Dermis blood vessel endothelial cell (primary cell): Measurements from ENCODE around the gene SLC31A1. TPM values are rescaled to one million over a fixed set of nuclear protein-coding genes. Genes with fewer than 3 reads are reported as not detected.

Experiments
- DNase-seq: peaks from one replicate; pipeline ENCODE4 v3.0.0; 2010
- total RNA-seq: library from RNA; depleted of rRNA; stranded (reverse); fragments of >200 nt; gene quantifications from 2 replicates; pipeline ENCODE4 v1.2.3, GENCODE V29; 2014

The SLC31A1 gene
- total RNA-seq, 1 donor from 2014 or later: 13.4 TPM

DNA sequence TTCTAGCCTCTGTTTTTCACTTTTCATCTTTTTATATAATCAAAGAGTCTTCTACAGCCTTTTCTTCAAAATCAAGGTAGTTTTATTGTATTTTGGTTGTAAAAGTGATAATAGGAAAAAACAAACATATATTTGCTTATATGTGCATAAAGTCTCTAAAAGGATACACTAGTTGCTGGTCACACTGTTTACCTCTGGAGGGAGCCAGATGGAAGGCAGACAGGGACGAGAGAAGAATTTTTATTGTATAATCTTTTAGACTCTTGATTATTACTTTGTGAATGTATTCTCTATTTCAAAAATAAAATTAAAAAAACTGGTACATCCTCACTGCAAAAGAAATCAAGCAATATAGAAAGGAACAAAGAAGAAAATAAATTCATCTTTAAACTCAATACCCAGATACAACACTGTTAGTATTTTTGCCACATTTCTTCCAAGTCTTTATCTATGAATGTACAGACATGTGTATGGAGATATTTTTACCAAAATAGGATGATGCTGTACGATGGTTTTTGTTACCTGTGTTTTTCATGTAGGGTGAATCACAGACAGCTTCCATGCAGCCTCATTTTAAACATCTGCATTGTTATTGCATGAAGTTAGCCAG lies 88.0 kb downstream of the SLC31A1 start:
- peak; percentile 71 for DNase-seq

GRCh38 chr9:113310538-113310937 lies 89.2 kb downstream of the SLC31A1 start:
- peak; percentile 36 for DNase-seq

DNA sequence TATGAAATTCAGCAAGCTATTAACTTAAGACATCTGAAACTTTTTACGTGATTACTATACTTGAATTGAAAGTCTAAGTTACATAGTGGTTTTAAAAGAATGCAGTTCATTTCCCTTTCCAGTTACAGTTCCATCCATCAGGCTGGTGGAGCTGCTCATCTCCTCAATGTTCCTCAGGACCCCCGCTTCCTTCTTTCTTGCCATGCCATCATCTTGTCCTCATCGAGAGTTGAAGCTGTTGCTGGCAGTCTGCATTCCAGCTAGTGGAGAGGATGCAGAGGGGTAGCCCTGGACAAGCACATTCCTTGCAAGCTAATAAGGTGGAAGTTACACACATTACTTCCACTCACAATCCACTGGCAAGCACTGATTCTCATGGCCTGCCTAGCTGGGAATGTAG lies 90.6 kb downstream of the SLC31A1 start:
- no peak for DNase-seq

DNA sequence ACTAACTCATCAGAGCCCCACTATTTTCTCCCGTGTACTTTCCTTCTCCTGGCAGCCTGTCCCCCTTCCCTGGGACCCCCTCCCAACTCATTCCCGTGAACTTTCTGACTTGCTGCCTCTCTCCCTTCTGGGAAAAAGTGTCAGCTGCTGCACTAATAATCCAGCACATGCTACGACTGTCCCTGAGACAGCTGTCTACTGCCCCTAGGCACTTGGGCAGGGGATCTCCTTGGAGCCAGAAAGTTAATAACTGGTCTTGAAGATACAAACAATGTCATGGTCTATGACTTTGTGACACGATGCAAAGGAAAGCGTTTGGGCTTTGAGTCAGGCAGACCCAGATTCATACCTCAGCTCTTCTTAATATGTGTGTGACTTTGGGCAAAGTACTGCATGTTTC lies 91.9 kb downstream of the SLC31A1 start:
- no peak for DNase-seq

Other genes starting within 250 kb of the SLC31A1 start
- 0.60 and 0.68 TPM in 2 replicates for gene ZNF883, start 209.4 kb upstream of the SLC31A1 start, total RNA-seq
- 1.7 and 2.0 TPM in 2 replicates for gene ZFP37, start 164.8 kb upstream of the SLC31A1 start, total RNA-seq
- gene SLC31A2, start 70.5 kb upstream of the SLC31A1 start, total RNA-seq: 4.2 and 7.3 TPM in 2 replicates
- 18.7 and 25.3 TPM in 2 replicates for gene FKBP15, start 267 bp upstream of the SLC31A1 start, total RNA-seq
- gene CDC26, start 54.0 kb downstream of the SLC31A1 start, total RNA-seq: 52.1 and 67.9 TPM in 2 replicates
- 25.0 and 33.6 TPM in 2 replicates for gene PRPF4, start 54.1 kb downstream of the SLC31A1 start, total RNA-seq
- gene RNF183, start 81.8 kb downstream of the SLC31A1 start, total RNA-seq: not detected in 2 replicates
- gene WDR31, start 118.7 kb downstream of the SLC31A1 start, total RNA-seq: 0.17 and 0.37 TPM in 2 replicates
- not detected in 2 replicates for gene BSPRY, start 128.0 kb downstream of the SLC31A1 start, total RNA-seq
- gene HDHD3, start 155.4 kb downstream of the SLC31A1 start, total RNA-seq: 5.6 and 8.3 TPM in 2 replicates
- 15.0 and 22.4 TPM in 2 replicates for gene ALAD, start 179.7 kb downstream of the SLC31A1 start, total RNA-seq
- 57.2 and 61.5 TPM in 2 replicates for gene POLE3, start 189.1 kb downstream of the SLC31A1 start, total RNA-seq
- gene C9orf43, start 189.2 kb downstream of the SLC31A1 start, total RNA-seq: 0.23 TPM in 1 of 2 replicates, not detected in the other
- gene RGS3, start 242.2 kb downstream of the SLC31A1 start, total RNA-seq: 294 and 415 TPM in 2 replicates